ENCODE results near the gene MMGT1. TPM values are rescaled to one million over a fixed set of nuclear protein-coding genes. Genes with fewer than 3 reads are reported as not detected.

MMGT1 gene
- total RNA-seq, 1 experiment from 2014 or later: 37.1 TPM

- DNase-seq: peak; percentile 79
- Mint-ChIP-seq H3K9me3 (ENCODE audit: low read depth, unreplicated experiment) (no peaks in the 10 kb centered on the region), H3K36me3 (ENCODE audit: insufficient read depth, unreplicated experiment) (peaks cover 19% of the 10 kb centered on the region), H3K4me3 (ENCODE audit: low read depth, unreplicated experiment) (peak within 1 kb of the TSS; percentile 89), H3K27ac (ENCODE audit: unreplicated experiment) (peak within 1 kb of the TSS; percentile 48), H3K4me1 (ENCODE audit: low read depth, unreplicated experiment) (peaks cover 33% of the 10 kb centered on the region), H3K27me3 (ENCODE audit: unreplicated experiment) (no peaks in the 10 kb centered on the region)
- no peak for TF ChIP-seq CTCF (IDR thresholded peaks at IDR 0.05; ENCODE audit: unreplicated experiment)
- intact Hi-C loops (cut with micrococcal nuclease; ENCODE audit: unreplicated experiment): no loop called here
- CTCF ChIA-PET: no interaction called here
- BruUV-seq (replicated peaks): no TSS peak
Measured at GRCh38 chrX:135985157-135985972, 11.6 kb upstream of the MMGT1 start, which contains the start of gene SLC9A6. TSS of gene SLC9A6 (plus strand) at chrX:135985435. CDS start at chrX:135985659, 224 bp downstream.

DNA sequence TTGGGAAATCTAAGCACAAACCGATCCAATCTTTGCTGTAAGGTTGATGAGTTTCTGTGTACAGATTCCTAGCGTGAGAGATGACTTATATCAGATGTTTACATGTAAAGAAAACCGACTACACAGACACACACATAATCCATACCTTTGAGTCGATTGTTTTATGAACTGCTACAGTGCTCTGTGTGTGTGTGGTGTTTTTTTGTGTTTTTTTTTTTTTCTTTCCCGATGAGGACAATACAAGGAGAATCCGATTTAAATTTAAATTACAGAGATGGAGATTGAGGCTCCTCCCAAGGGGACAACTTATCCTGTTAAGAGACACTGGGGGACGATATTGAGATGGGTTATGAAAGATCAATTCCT lies 11.0 kb upstream of the MMGT1 start:
- intact Hi-C loops (cut with micrococcal nuclease; ENCODE audit: unreplicated experiment): no loop called here
- Mint-ChIP-seq H3K27ac (ENCODE audit: unreplicated experiment) (peak overlapping the region; percentile 31), H3K27me3 (ENCODE audit: unreplicated experiment) (no peaks in the 10 kb centered on the region), H3K4me3 (ENCODE audit: low read depth, unreplicated experiment) (peak overlapping the region; percentile 89), H3K9me3 (ENCODE audit: low read depth, unreplicated experiment) (no peaks in the 10 kb centered on the region), H3K4me1 (ENCODE audit: low read depth, unreplicated experiment) (peaks cover 33% of the 10 kb centered on the region), H3K36me3 (ENCODE audit: insufficient read depth, unreplicated experiment) (peaks cover 19% of the 10 kb centered on the region)
- no TSS peak for BruUV-seq (replicated peaks)
- TF ChIP-seq CTCF (IDR thresholded peaks at IDR 0.05; ENCODE audit: unreplicated experiment): no peak
- DNase-seq: no peak
- CTCF ChIA-PET: no interaction called here

DNA sequence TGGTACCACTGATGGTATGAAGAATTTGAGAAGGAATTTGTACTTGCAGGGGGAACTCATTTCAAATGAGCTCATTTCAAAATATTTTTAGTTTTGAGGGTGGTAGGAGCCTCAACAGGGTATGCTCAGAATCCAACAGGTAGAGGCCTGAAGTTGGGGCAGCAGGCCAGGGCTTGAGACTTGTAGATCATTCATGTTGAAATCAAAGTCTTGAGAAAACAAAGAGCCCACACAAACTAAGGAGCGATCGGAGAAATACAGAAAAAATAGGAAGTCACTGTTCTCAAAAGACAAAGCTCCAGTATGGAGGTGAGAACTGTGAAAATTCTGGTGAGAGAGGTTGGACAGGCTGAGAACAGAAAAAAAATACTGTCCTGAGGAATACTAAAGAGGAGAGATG lies 10.5 kb upstream of the MMGT1 start:
- no peaks in the 10 kb centered on the region for H3K27me3 Mint-ChIP-seq (ENCODE audit: unreplicated experiment)
- intact Hi-C loops (cut with micrococcal nuclease; ENCODE audit: unreplicated experiment): no loop called here
- H3K27ac Mint-ChIP-seq (ENCODE audit: unreplicated experiment): peak overlapping the region; percentile 31
- no peaks in the 10 kb centered on the region for H3K9me3 Mint-ChIP-seq (ENCODE audit: low read depth, unreplicated experiment)
- CTCF ChIA-PET: no interaction called here
- H3K36me3 Mint-ChIP-seq (ENCODE audit: insufficient read depth, unreplicated experiment): peaks cover 19% of the 10 kb centered on the region
- TF ChIP-seq CTCF (IDR thresholded peaks at IDR 0.05; ENCODE audit: unreplicated experiment): no peak
- H3K4me1 Mint-ChIP-seq (ENCODE audit: low read depth, unreplicated experiment): peaks cover 33% of the 10 kb centered on the region
- DNase-seq: no peak
- H3K4me3 Mint-ChIP-seq (ENCODE audit: low read depth, unreplicated experiment): peak overlapping the region; percentile 89
- no TSS peak for BruUV-seq (replicated peaks)

DNA sequence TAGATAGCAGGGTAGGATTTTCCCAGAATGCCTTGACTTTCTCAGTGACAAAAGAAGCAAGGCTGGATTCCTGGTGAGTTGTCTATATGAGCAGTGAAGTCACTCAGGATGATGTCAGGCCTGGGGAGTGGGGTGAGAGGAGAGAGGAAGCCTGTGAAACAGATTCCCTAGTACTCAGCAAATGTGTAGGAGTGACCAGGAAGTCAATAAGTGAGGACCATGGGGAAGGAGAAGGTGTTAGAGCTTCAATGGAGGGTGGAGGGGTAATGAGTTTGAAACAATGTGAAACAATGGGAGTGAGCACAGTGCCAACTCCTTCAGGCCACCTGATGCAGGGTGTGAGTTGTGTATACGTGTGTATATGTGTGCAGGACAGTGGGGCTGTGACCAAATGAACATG lies 9.1 kb upstream of the MMGT1 start:
- DNase-seq: no peak
- peaks cover 24% of the 10 kb centered on the region for H3K4me1 Mint-ChIP-seq (ENCODE audit: low read depth, unreplicated experiment)
- peaks cover 19% of the 10 kb centered on the region for H3K36me3 Mint-ChIP-seq (ENCODE audit: insufficient read depth, unreplicated experiment)
- CTCF ChIA-PET: no interaction called here
- intact Hi-C loops (cut with micrococcal nuclease; ENCODE audit: unreplicated experiment): no loop called here
- no peaks in the 10 kb centered on the region for H3K27me3 Mint-ChIP-seq (ENCODE audit: unreplicated experiment)
- H3K27ac Mint-ChIP-seq (ENCODE audit: unreplicated experiment): no peak overlapping the region
- H3K4me3 Mint-ChIP-seq (ENCODE audit: low read depth, unreplicated experiment): peak overlapping the region; percentile 2
- no peak for TF ChIP-seq CTCF (IDR thresholded peaks at IDR 0.05; ENCODE audit: unreplicated experiment)
- H3K9me3 Mint-ChIP-seq (ENCODE audit: low read depth, unreplicated experiment): no peaks in the 10 kb centered on the region
- BruUV-seq (replicated peaks): no TSS peak

Measured in Calu3 (cell line).